H4 (cell line): ENCODE measurements around the gene MSI1. TPM values are rescaled to one million over a fixed set of nuclear protein-coding genes. Genes with fewer than 3 reads are reported as not detected.
"Not testable (repeated sequence)": the region's sequence is repeated elsewhere in the genome, so short reads cannot be mapped to it uniquely, and the experiment has no call there.

Experiments
- DNase-seq: peaks from one replicate; pipeline ENCODE4 v3.0.0-alpha.2; 2015; ENCODE audit warnings: low spot score
- total RNA-seq: library from RNA; depleted of rRNA; stranded (reverse); fragments of >200 nt; shearing (Covaris generic); gene quantifications from 2 replicates; pipeline ENCODE4 v1.2.3, GENCODE V29; 2014

The MSI1 gene
- total RNA-seq, 1 experiment from 2014 or later: 0.72 TPM

DNA sequence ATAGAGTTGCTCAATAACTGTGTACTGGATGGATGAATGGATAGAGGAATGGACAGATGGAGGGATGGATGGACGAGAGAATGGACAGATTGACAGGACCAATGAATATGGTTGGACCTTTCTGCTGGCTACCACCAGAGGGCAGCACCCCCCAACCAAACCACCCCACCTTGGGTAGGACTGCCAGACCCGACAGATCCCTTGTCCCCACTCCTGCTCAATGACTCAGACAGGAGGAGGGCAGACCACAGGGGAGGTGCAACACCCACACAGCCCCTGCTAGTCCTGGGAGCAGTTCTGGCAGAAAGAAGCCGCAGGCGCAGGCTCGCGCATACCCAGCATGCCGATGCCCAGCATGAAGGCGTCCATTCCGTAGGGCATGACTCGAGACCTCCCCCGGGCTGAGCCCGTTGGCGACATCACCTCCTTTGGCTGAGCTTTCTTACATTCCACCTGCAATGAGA is 12.4 kb downstream of the MSI1 start:
- DNase-seq: peak; percentile 97

DNA sequence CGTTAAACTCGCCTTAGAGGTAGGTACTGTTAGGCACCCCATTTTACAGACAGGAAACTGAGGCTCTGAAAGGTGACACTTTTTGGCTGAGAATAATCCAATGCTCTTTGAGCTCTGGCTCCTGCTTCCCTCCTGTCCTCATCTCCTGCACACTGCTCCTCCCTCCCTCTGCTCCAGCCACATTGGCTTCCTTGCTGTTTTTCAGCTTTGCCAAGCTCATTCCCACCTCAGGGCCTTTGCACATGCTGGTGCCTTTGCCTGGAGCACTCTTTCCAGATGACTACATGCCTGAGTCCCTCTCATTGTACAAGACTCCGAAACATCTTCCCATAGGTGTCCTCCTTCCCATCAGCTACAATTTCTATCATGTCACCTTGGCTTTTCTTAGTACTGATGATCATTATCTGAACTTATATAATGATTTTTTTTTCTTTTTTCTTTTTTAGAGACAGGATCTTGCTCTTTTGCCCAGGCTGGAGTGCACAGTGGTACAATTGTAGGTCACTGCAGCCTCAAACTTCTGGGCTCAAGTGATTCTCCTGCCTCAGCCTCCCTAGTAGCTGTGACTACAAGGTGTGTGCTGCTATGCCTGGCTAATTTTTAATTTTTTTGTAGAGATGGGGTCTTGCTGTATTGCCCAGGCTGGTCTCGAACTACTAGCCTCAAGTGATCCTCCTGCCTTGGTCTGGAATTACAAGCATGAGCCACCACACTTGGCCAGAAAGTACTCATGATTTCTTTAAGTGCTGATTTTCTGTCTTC is 15.2 kb downstream of the MSI1 start:
- no peak for DNase-seq

DNA sequence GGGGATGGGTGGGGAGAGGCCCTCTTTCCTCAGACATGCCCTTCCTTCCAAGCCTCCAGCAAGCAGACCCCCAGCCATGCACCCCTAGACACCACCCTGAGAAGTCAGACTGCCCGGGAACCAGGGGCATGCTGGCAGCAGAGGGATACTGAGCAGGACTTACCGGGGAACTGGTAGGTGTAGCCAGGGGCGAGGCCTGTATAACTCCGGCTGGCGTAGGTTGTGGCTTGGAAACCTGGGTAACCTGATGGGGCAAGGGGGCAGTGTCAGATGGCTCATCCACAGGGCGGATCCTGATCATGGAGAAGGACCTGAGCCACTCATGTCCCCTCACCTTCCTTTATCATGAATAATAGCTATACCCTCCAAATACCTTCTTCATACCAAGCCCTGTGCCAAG is 15.8 kb downstream of the MSI1 start:
- no peak for DNase-seq

DNA sequence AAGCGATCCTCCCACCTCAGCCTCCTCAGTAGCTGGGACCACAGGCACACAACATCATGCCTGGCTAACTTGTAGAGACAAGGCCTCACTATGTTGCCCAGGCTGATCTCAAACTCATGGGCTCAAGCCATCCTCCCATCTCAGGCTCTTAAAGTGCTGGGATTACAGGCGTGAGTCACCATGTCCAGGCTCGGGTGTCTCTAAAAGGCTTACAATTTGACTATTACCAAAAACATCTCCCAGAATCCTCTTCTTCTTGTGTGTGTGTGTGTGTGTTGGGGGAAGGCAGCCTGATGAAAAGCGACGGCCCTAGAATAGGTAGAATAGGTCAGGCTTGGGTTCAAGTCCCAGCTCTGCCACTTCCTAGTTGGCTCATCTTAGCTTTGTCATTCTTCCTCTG is 16.8 kb downstream of the MSI1 start:
- DNase-seq: peak; percentile 18

DNA sequence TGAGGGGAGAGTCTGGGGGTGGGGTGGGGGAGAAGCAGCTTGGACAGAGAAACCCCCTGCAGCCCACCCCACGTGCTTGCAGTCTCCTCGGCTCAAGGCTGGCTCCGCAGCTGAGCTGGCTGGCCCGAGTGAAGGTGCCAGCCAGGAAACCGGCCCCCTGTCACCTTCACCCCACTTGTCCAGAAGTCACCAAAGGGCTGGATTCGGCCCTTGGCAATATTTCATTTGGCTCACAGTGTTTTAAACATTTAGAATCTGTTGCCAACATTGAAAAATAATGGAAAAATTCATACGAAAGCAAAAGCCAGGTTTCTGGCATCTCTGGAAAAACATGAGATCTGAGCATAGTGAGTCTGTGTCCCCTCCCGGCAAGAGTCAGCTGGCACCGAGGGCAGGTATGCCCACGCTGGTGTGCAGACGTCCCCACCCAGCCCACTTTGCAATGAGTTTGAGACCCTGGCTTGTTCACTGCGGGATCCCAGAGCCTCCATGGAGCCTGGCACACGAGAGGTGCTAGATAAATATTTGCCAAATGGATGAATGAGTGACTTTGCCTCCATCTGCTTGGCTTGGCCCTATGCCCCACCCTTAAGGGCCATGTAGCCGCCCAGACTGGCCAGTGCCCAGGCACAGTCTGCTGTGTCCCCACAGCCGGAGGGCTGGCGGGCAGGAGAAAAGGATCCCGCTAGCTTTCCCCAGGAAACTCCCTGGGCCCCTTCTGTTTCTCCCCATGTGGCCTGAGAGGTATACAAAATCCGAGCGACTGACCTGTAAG is 18.2 kb downstream of the MSI1 start:
- no peak for DNase-seq

DNA sequence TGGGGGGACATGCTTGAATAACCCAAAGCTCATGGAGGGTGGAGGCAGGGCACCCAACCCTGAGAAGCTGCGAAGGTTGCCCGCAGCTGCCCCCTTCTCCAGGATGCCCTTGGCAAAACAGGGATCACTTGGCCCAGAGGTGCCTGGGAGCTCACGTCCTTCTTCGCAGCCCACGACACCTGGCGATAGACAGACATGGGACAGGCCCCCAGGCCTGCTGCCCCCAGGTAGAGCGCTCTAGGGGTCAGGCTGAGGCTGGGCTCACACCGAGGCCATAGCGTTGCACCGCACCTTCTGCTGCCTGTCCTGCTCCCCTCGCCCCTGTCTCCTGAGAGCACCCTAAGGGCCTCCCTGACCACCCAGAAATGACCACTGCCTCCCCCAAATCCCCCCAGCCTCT is 21.2 kb downstream of the MSI1 start:
- DNase-seq: no peak

DNA sequence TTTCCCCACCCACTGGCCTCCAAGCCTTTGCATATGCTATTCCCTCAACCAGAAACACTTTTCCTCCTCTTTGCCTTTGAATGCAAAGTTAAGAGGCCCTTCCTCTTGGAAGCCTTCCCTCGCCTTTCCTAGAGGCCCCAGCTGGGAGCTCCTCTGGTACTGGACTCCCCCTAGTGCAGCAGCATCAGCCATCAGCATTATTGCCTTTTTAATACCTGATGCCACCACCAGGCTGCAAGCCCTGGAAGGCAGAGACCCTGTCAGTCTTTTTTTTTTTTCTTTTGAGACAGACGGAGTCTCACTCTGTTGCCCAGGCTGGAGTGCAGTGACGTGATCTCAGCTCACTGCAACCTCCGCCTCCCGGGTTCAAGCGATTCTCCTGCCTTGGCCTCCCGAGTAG is 22.3 kb downstream of the MSI1 start:
- no peak for DNase-seq

DNA sequence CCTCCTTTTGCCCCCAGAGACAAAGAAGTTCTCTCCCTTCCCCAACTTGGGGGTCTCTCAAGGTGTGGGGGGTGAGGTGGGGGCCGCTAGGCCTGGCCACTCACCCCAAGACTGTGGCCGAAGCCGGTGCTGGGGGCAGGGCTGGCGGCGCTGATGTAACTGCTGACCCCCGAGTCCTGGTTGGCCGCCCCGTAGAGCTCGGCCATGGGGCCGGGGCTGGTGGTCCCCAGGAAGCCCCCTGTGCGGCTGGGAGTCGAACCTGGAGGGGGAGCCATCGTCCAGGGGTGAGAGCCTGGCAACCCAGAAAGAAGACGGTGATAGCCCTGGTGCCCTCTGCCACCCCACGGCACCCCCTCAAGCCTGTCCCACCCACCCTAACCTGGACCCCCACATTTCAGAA is 22.9 kb downstream of the MSI1 start:
- DNase-seq: no peak

DNA sequence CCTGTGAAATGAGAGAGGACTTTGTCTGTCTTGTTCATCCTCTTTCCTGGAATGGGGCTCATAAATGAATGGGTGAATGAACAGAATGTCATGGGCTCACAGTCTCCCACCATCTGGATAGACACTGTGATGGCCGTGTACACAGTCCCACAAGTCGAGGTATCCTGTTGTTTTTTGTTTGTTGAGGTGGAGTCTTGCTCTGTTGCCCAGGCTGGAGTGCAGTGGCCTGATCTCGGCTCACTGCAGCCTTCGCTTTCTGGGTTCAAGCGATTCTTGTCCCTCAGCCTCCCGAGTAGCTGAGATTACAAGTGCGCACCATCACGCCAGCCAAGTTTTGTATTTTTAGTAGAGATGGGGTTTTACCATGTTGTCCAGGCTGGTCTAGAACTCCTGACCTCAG is 25.3 kb downstream of the MSI1 start:
- DNase-seq: no peak

DNA sequence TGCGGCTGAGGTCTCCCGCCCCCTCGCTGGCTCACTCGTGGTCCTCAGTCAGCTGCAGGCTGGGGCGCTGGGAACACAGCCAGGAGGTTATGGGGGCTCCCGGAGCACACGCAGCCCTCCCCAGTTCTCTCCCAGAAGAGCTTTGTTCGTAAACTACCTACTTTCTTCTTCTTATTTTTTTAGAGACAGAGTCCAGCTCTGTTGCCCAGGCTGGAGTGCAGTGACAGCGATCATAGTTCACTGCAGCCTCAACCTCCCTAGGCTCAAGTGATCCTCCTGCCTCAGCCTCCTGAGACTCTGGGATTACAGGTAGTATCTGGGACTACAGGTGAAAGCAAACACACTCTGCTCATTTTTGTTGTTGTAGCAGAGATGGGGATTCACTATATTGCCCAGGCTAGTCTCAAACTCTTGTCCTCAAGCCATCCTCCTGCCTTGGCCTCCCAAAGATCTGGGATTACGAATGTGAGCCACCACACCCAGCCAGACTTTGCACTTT is 25.9 kb downstream of the MSI1 start:
- DNase-seq: no peak

DNA sequence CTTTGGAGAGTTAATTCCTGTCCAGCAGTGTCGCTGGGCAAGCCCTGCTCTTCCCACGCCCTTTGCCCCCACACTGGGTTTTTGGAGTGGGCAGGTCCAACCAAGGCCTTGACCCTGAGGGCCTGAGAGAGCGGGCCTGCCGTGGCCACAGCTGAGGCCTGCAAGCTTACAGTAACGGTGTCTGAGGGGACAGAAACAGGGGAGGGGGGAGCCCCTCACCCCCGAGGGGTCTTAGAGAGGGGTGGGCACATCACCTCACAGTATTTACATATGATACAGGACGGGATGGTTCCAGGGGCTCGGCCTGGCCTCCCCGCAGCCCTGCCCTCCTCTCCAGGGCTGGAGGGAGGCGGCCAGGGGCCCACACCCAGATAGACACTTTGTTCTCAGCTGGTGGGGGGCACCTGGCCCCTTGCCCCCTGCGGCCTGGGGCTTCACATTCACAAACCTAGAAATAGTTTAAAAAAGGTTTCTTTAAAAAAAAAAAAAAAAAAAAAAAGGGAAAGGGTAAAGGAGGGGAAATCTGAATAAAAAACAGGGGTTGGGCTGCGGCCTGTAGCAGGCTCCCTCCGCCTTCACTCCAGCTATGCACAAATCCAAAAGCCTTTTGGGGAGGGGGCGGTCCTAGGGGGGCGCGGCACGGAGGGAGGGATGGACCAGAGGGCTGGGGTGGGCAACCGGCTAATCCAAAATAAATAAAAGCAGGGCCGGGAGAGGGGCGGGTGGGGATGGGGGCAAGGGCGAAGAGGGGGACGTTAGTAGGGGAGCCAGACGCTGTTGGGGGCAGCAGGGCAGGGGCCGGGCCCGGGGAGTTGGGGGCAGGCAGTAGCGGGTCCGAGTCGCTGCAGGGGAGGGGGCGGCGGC is 26.6 kb downstream of the MSI1 start:
- no peak for DNase-seq

DNA sequence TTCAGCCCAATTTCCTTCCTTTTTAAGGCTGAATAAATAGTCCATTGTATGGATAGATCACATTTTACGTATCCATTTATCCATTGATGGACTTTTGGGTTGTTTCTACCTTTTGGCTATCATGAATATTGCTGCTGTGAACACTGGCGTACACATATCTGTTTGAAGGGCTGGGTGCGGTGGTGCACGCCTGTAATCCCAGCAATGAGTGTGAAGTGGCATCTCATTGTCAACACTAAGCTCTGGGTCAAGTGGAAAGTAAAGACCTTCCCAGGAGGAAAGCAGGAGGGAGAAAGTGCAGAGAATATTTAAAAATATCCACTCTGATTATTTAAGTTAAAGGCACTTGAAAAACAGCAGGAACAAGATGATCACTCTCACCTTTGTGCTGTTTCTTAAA is 29.7 kb downstream of the MSI1 start:
- no peak for DNase-seq

DNA sequence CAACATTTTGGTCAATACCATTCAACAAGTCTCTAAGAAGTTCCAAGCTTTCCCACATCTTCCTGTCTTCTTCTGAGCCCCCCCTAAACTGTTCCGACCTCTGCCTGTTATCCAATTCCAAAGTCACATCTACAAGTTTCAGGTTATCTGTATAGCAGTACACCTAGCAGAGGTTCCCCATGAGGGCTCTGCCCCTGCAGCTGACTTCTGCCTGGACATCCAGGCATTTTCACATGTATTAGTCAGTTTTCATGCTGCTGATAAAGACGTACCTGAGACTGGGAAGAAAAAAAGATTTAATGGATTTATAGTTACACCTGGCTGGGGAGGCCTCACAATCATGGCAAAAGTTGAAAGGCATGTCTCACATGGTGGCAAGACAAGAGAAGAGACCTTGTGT is 31.2 kb downstream of the MSI1 start:
- DNase-seq: no peak

DNA sequence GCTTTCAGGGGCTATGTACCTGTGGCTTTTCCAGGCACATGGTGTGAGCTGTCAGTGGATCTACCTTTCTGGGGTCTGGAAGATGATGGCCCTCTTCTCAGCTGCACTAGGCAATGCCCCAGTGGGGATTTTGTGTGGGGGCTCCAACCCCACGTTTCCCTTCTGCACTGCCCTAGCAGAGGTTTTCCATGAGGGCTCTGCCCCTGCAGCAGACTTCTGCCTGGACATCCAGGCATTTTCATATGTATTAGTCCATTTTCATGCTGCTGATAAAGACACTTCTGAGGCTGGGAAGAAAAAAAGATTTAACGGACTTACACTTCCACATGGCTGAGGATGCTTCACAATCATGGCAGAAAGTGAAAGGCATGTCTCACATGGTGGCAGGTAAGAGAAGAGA is 32.6 kb downstream of the MSI1 start:
- not testable (repeated sequence) for DNase-seq

DNA sequence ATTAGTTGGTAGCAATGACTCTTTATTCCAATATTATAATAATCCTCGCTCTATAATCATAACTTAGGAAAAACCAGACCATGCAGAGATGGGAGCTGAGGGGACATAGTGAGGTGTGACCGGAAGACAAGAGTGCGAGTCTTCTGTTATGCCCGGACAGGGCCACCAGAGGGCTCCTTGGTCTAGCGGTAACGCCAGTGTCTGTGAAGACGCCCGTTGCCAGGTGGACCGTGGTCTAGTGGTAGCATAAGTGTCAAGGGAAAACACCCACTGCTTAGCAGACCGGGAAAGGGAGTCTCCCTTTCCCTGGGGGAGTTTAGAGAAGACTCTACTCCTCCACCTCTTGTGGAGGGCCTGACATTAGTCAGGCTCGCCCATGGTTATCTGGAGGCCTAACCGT is 33.5 kb downstream of the MSI1 start:
- DNase-seq: not testable (repeated sequence)

DNA sequence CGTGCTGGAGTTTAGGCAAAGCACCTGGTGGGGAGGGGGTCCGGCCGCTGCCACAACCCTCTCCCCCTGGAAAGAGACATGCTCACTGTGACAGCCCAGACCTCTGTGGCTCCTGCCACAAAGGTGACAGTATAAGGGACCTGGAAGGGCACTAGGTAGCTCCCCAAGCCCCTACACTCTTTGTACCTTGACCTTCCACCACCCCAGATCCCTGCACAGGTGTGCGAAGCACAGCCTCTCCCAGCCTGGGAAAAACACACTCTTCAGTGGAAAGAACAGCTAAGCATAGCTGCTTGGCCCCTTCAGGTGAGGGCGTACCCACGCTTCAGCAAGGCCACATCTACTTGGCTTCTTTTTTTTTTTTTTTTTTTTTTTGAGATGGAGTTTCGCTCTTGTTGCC is 36.4 kb downstream of the MSI1 start:
- no peak for DNase-seq

DNA sequence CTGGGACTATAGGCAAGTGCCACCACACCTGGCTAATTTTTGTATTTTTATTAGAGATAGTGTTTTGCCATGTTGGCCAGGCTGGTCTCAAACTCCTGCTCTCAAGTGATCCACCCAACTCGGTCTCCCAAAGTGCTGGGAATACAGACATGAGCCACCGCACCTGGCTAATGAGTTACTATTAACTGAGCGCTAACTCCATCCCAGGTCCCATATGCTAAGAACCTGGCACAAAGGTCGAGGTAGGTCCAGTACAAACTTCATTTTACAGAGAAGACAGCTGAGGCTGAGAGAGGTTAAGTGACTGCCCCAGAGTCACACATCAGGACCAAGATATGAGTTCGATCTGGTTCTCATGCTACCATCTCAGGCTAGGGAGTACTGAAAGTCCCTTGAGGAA is 36.9 kb downstream of the MSI1 start:
- DNase-seq: no peak

DNA sequence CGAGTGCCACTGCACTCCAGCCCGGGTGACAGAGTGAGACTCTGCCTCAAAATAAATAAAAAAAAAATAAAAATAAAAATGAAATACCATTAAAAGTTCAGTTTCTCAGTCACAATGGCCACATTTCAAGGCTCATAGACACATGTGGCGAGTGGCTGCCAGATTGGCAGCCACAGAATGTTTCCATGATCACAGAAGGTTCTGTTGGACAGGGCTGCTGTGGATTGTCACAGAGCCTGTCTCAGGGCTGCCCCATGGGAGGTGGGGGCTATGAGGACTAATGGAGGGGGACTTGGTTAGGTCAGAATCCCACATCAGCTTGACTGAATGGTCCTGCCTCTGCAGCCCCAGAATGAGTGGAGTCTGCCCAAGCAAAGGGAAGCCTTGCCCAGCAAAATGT is 37.6 kb downstream of the MSI1 start:
- DNase-seq: no peak

DNA sequence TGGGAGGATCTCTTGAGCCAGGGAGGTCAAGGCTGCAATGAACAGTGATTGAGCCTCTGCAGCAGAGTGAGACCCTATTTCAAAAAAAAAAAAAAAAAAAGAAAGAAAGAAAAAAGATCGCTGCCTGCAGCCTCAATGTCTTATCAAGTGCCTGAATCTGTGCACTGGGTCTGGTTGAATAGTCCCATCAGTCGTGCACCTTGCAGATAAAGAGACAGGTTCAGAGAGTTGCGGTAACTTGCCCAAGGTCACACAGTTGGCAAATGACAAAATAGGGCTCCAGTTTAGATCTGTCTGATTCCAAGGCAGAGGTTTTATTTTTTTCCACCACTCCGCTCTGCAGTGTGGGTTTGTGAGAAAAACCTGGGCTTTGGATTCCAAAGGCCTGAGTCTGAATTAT is 40.7 kb downstream of the MSI1 start:
- DNase-seq: no peak

DNA sequence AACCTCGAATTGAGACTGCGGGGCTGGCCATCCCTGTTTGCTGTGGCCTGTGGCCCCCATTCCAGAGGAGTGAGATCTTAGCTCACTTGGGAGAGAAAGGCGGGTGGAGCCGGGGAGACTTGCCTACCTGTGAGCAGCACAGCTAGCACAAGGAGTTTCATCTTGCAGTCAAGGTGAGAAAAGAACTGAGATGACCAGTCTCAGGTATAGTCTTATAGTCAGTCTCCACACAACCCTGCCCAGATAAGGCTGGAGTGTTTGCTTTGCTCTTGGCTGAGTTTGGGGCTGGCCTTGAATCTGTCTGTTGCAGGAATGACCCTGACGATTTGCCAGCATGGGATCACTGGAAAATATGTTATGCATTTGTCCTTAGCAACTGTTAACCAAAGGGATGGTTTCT is 41.4 kb downstream of the MSI1 start, which contains the start of gene PLA2G1B:
Gene PLA2G1B, minus strand, starts transcription at position 187 of the 400 bp plus-strand sequence. Its CDS starts 26 bp downstream, at position 161.
- no peak for DNase-seq

DNA sequence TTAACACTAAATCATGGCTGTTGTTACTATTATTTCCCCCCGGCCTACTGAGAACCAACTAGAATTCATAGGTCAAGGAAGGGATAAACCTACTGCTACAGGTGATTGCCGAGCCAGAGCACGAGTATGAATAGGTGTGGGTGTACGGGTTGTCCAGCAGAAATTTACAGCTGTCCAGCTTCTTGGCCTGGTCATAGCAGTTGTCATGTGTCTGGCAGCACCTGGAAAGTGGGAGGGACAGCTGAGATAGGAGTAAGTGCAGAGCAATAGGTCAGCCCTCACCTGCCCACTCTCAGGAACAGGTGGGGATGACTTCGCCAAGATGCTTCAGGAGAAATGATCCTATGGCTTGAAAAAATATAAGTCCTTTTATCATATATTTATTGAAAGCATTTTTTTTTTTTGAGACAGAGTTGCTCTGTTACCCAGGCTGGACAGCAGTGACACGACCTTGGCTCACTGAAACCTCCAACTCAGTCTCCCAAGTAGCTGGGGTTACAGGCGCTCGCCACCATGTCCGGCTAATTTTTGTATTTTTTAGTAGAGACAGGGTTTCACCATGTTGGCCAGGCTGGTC is 44.0 kb downstream of the MSI1 start:
- no peak for DNase-seq

DNA sequence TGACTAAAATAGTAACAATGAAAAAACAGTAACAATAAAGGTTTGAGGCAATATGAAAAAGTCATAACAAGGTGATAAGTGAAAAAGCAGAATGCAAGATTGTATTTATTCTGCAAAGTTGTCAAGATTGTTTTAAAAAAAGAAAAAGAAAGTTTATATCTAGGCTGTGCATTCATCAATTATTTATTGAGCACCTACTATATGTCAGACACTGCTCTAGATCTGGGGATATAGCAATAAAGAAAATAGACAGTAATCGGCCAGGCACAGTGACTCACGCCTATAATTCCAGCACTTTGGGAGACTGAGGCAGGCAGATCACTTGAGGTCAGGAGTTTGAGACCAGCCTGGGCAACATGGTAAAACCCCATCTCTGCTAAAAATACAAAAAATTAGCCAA is 45.2 kb downstream of the MSI1 start:
- no peak for DNase-seq
